ENCODE data around the gene SMAD2.

DNA sequence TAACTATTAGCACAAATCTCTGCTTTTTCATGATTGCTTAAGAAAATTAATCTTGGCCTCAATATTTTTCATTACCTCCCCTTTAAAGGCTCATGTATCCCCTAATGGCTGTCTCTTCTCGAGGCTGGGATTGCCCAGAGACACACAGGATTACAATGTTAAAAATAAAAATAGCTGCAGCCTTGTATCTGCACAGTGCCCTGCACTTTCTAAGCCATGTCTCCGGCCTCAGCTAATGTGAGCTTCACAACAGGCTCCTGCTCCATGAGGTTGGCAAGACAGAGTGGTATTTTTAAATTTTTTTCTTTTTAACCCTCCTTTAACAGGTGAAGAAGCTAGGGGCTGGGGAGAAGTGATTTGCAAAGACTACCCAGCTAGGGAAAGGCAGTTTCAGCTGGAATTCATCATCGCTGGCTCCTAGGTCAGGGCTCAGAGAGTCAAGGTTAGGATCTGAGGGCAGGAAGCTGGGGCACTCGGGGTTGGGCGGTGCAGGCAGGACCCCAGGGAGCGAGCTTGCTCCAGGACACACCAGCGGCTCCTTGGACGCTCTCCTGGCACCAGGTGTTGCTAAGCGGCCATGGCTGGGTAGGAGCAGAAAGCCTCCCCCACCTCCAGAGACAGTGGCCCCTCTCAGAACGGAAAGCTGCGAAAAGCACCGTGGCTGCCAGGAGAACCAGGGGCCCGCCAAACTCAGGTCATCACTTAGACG, 135.6 kb downstream of the SMAD2 start:
- no peak for TF ChIP-seq EZH2 (IDR thresholded peaks at IDR 0.05)
- no peak for TF ChIP-seq POLR2AphosphoS5 (IDR thresholded peaks at IDR 0.05; ENCODE audit: borderline replicate concordance, low read depth, low read length)
- no peak for TF ChIP-seq FOXP2 (optimal IDR thresholded peaks at IDR 0.05; ENCODE audit: control extremely low read depth, extremely low read length, insufficient read depth)

Data from SK-N-MC (cell line).